ENCODE measurements around the gene KLHL5.

The KLHL5 gene

GRCh38 chr4:39053983-39054382, 8.0 kb upstream of the KLHL5 start:
- Histone ChIP-seq H3K36me3 (ENCODE audit: control insufficient read depth, insufficient read depth, low read length) (no peaks in the 10 kb centered on the region; the same call in 1 of the 2 replicates), H3K4me3 (replicated peaks; ENCODE audit: low read depth, low read length) (no peak overlapping the region), H3K27me3 (replicated peaks; ENCODE audit: control insufficient read depth, insufficient read depth, low read length) (no peaks in the 10 kb centered on the region)
- DNase-seq (ENCODE audit: extremely low read depth, insufficient read length), result no peak
- TF ChIP-seq CTCF (IDR thresholded peaks at IDR 0.05; ENCODE audit: insufficient read depth, low read length, poor library complexity, severe bottlenecking), result no peak

- Histone ChIP-seq H3K4me3 (replicated peaks; ENCODE audit: low read depth, low read length) (no peak overlapping the region), H3K27me3 (replicated peaks; ENCODE audit: control insufficient read depth, insufficient read depth, low read length) (no peaks in the 10 kb centered on the region), H3K36me3 (ENCODE audit: control insufficient read depth, insufficient read depth, low read length) (no peaks in the 10 kb centered on the region; the same call in 1 of the 2 replicates)
- no peak for DNase-seq (ENCODE audit: extremely low read depth, insufficient read length)
- TF ChIP-seq CTCF (IDR thresholded peaks at IDR 0.05; ENCODE audit: insufficient read depth, low read length, poor library complexity, severe bottlenecking), result no peak
Observed at GRCh38 chr4:39054497-39054896, 7.5 kb upstream of the KLHL5 start.

- Histone ChIP-seq H3K36me3 (ENCODE audit: control insufficient read depth, insufficient read depth, low read length) (no peaks in the 10 kb centered on the region), H3K4me3 (replicated peaks; ENCODE audit: low read depth, low read length) (no peak overlapping the region), H3K27me3 (replicated peaks; ENCODE audit: control insufficient read depth, insufficient read depth, low read length) (no peaks in the 10 kb centered on the region)
- no peak for TF ChIP-seq CTCF (IDR thresholded peaks at IDR 0.05; ENCODE audit: insufficient read depth, low read length, poor library complexity, severe bottlenecking)
- DNase-seq (ENCODE audit: extremely low read depth, insufficient read length), result no peak
Observed at GRCh38 chr4:39056023-39056422, 6.0 kb upstream of the KLHL5 start.

DNA sequence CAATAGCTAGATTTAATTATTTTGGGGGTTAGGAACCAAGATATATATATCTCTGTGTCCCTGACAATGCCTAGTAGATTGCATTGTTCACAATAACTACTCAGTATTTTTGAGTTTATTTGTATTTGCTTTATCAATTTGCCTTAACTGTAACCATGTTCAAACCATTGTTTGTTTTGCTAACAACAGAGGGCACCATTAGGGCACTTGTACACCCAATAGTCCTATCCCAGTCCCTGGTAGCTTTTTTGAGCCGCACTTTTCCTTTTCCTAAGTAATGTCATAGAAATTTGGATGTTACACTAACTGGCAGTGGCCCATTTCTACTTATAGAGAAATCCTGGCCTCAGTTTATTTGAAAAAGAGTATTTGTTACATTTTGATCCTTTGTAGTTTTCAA, 575 bp upstream of the KLHL5 start:
- H3K36me3 ChIP-seq (ENCODE audit: control insufficient read depth, insufficient read depth, low read length), result no peaks in the 10 kb centered on the region
- no peak overlapping the region for H3K4me3 ChIP-seq (replicated peaks; ENCODE audit: low read depth, low read length)
- no peak for TF ChIP-seq CTCF (IDR thresholded peaks at IDR 0.05; ENCODE audit: insufficient read depth, low read length, poor library complexity, severe bottlenecking)
- H3K27me3 ChIP-seq (replicated peaks; ENCODE audit: control insufficient read depth, insufficient read depth, low read length), result no peaks in the 10 kb centered on the region
- DNase-seq (ENCODE audit: extremely low read depth, insufficient read length), result no peak

DNA sequence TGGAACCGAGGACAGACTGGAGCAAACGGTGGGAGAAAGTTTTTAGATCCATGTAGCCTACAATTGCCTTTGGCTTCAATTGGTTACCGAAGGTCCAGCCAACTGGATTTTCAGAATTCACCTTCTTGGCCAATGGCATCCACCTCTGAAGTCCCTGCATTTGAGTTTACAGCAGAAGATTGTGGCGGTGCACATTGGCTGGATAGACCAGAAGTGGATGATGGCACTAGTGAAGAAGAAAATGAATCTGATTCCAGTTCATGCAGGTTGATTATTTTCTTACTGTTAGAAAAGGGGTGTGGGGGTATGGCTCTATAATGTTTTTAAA, 702 bp downstream of the KLHL5 start:
- no peak overlapping the region for H3K4me3 ChIP-seq (replicated peaks; ENCODE audit: low read depth, low read length)
- DNase-seq (ENCODE audit: extremely low read depth, insufficient read length), result no peak
- H3K27me3 ChIP-seq (replicated peaks; ENCODE audit: control insufficient read depth, insufficient read depth, low read length), result no peaks in the 10 kb centered on the region
- no peaks in the 10 kb centered on the region for H3K36me3 ChIP-seq (ENCODE audit: control insufficient read depth, insufficient read depth, low read length)
- TF ChIP-seq CTCF (IDR thresholded peaks at IDR 0.05; ENCODE audit: insufficient read depth, low read length, poor library complexity, severe bottlenecking), result no peak

DNA sequence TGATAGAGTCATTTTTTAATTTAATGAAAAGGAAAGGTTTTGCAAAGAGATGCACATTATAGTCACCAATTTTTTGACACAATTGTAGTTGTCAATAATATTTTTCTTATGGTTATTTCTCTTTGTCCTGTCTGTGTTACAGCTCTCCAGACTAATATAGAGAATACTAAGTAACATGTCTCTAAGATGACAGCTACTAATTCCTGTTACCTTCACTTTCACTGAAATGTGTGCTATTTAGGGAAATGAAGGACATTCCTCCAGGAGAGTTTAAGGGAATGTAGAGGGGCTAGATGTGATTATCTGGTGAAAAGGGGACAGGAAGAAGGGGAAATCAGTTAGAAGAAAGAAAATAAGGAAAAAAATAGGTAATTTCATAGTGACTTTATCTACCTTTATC, 1.4 kb downstream of the KLHL5 start:
- Histone ChIP-seq H3K27me3 (replicated peaks; ENCODE audit: control insufficient read depth, insufficient read depth, low read length) (no peaks in the 10 kb centered on the region), H3K36me3 (ENCODE audit: control insufficient read depth, insufficient read depth, low read length) (no peaks in the 10 kb centered on the region), H3K4me3 (replicated peaks; ENCODE audit: low read depth, low read length) (no peak overlapping the region)
- no peak for DNase-seq (ENCODE audit: extremely low read depth, insufficient read length)
- TF ChIP-seq CTCF (IDR thresholded peaks at IDR 0.05; ENCODE audit: insufficient read depth, low read length, poor library complexity, severe bottlenecking), result no peak
